ENCODE results near the gene AAMDC. TPM values are rescaled to one million over a fixed set of nuclear protein-coding genes. Genes with fewer than 3 reads are reported as not detected.
"Not testable (repeated sequence)": the region's sequence is repeated elsewhere in the genome, so short reads cannot be mapped to it uniquely, and the experiment has no call there.

Gene AAMDC
- total and polyA plus RNA-seq, 4 donors = 9.0 to 55.7 (median 27.5) TPM

DNA sequence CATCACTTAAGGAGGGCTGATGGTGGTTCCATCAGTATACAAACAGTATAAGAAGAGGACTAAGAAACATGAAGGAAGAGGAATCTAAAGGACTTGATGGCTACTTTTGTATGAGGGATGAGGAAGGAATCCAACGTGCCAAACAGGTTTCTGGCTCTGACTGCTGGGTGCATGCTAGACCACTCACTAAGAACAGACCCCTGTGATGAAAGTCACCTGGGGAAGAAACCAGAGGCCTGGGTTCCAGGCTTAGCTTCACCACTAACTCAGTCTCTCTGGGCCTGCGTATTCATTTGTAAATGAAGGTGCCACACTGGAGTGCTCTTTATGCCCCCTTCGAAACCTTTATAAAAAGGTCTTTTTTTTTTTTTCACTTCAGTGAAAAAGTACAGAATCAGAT is 55.1 kb downstream of the AAMDC start:
- Histone ChIP-seq H3K27me3 (ENCODE audit: control insufficient read depth, insufficient read depth, low read length) (no peaks in the 10 kb centered on the region), H3K4me3 (ENCODE audit: low read depth, low read length) (no peak overlapping the region), H3K36me3 (ENCODE audit: control insufficient read depth, insufficient read depth, low read length) (peaks cover 20% of the 10 kb centered on the region), H3K27ac (ENCODE audit: low read depth, low read length) (no peak overlapping the region), H3K9me3 (ENCODE audit: control insufficient read depth, insufficient read depth, low read length) (no peaks in the 10 kb centered on the region), H3K4me1 (ENCODE audit: control insufficient read depth, insufficient read depth, low read length) (no peaks in the 10 kb centered on the region)
- WGBS (ENCODE audit: insufficient coverage) = 17% methylated on average over 1 of the region's 3 CpGs
- no peak for DNase-seq (ENCODE audit: low read depth in 4 of 6, low spot score in 6 of 6)

GRCh38 chr11:77878247-77878646 is 57.3 kb downstream of the AAMDC start:
- peaks cover 27% of the 10 kb centered on the region for H3K36me3 ChIP-seq (ENCODE audit: control insufficient read depth, insufficient read depth, low read length)
- H3K4me3 ChIP-seq (ENCODE audit: low read depth, low read length); DNase-seq (ENCODE audit: low read depth in 4 of 6, low spot score in 6 of 6); H3K4me1 ChIP-seq (ENCODE audit: control insufficient read depth, insufficient read depth, low read length); H3K27me3 ChIP-seq (ENCODE audit: control insufficient read depth, insufficient read depth, low read length); H3K9me3 ChIP-seq (ENCODE audit: control insufficient read depth, insufficient read depth, low read length); H3K27ac ChIP-seq (ENCODE audit: low read depth, low read length): not testable (repeated sequence)
- WGBS (ENCODE audit: insufficient coverage) = 100% methylated on average over 2 of the region's 4 CpGs

DNA sequence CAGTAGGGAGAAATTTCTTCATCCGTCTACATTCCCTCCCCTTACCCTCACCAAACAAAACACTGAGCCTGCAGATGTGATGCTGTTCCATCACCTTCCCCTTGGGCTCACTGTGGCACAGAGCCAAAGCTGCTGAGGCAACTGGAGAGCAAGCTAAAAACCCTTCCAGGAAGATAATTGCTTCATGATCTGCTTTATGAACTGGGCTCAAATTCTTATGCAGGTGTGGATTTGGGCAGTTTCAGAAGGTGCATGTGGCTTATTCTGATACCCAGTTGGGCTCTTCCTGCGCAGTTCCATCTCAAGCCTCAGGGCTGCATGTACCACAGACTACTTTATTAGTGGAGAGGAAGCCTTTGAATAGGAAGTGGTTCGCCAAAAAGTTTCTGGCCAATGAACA is 58.3 kb downstream of the AAMDC start:
- H3K4me3 ChIP-seq (ENCODE audit: low read depth, low read length) = no peak overlapping the region
- no peak overlapping the region for H3K27ac ChIP-seq (ENCODE audit: low read depth, low read length)
- DNase-seq (ENCODE audit: low read depth in 4 of 6, low spot score in 6 of 6) = peak in 2 of 6 donors; percentile 18 to 88
- no peaks in the 10 kb centered on the region for H3K9me3 ChIP-seq (ENCODE audit: control insufficient read depth, insufficient read depth, low read length)
- no peaks in the 10 kb centered on the region for H3K27me3 ChIP-seq (ENCODE audit: control insufficient read depth, insufficient read depth, low read length)
- H3K36me3 ChIP-seq (ENCODE audit: control insufficient read depth, insufficient read depth, low read length) = peaks cover 31% of the 10 kb centered on the region
- H3K4me1 ChIP-seq (ENCODE audit: control insufficient read depth, insufficient read depth, low read length) = no peaks in the 10 kb centered on the region
- no CpG with 5 or more reads among the region's 3 CpGs for whole genome bisulfite sequencing (ENCODE audit: insufficient coverage)

GRCh38 chr11:77882396-77882795 is 61.5 kb downstream of the AAMDC start:
- no peaks in the 10 kb centered on the region for H3K27me3 ChIP-seq (ENCODE audit: control insufficient read depth, insufficient read depth, low read length)
- H3K36me3 ChIP-seq (ENCODE audit: control insufficient read depth, insufficient read depth, low read length) = peaks cover 36% of the 10 kb centered on the region
- no peak overlapping the region for H3K27ac ChIP-seq (ENCODE audit: low read depth, low read length)
- H3K9me3 ChIP-seq (ENCODE audit: control insufficient read depth, insufficient read depth, low read length) = no peaks in the 10 kb centered on the region
- WGBS (ENCODE audit: insufficient coverage) = 100% methylated on average over 1 of the region's 3 CpGs
- no peak for DNase-seq (ENCODE audit: low read depth in 4 of 6, low spot score in 6 of 6)
- no peak overlapping the region for H3K4me3 ChIP-seq (ENCODE audit: low read depth, low read length)
- no peaks in the 10 kb centered on the region for H3K4me1 ChIP-seq (ENCODE audit: control insufficient read depth, insufficient read depth, low read length)

GRCh38 chr11:77883775-77884174 is 62.8 kb downstream of the AAMDC start:
- Histone ChIP-seq H3K9me3 (ENCODE audit: control insufficient read depth, insufficient read depth, low read length) (no peaks in the 10 kb centered on the region), H3K27ac (ENCODE audit: low read depth, low read length) (no peak overlapping the region), H3K27me3 (ENCODE audit: control insufficient read depth, insufficient read depth, low read length) (no peaks in the 10 kb centered on the region), H3K4me3 (ENCODE audit: low read depth, low read length) (no peak overlapping the region), H3K4me1 (ENCODE audit: control insufficient read depth, insufficient read depth, low read length) (no peaks in the 10 kb centered on the region), H3K36me3 (ENCODE audit: control insufficient read depth, insufficient read depth, low read length) (peaks cover 27% of the 10 kb centered on the region)
- DNase-seq (ENCODE audit: low read depth in 4 of 6, low spot score in 6 of 6) = no peak
- 90% methylated on average over 3 of the region's 5 CpGs for WGBS (ENCODE audit: insufficient coverage)

- Histone ChIP-seq H3K4me1 (ENCODE audit: control insufficient read depth, insufficient read depth, low read length) (no peaks in the 10 kb centered on the region), H3K27me3 (ENCODE audit: control insufficient read depth, insufficient read depth, low read length) (no peaks in the 10 kb centered on the region), H3K27ac (ENCODE audit: low read depth, low read length) (no peak overlapping the region), H3K4me3 (ENCODE audit: low read depth, low read length) (no peak overlapping the region), H3K36me3 (ENCODE audit: control insufficient read depth, insufficient read depth, low read length) (peaks cover 26% of the 10 kb centered on the region), H3K9me3 (ENCODE audit: control insufficient read depth, insufficient read depth, low read length) (no peaks in the 10 kb centered on the region)
- WGBS (ENCODE audit: insufficient coverage) = 77% methylated on average over 4 of the region's 6 CpGs
- DNase-seq (ENCODE audit: low read depth in 4 of 6, low spot score in 6 of 6) = peak in 1 of 6 donors; percentile 23
These were observed 63.4 kb downstream of the AAMDC start for GRCh38 chr11:77884186-77884828.

DNA sequence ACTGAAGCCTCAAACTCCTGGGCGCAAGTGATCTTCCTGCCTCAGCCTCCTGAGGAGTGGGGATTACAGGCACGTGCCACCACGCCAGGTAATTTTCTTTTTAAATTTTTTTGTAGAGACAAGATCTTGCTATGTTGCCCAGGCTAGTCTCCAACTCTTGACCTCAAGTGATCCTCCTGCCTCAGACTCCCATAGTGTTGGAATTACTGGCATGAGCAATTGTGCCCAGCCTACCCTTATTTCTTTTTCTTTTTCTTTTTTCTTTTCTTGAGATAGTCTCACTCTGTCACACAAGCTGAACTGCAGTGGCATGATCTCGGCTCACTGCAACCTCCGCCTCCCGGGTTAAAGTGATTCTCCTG is 63.9 kb downstream of the AAMDC start:
- no peak overlapping the region for H3K27ac ChIP-seq (ENCODE audit: low read depth, low read length)
- 90% methylated on average over 2 of the region's 6 CpGs for WGBS (ENCODE audit: insufficient coverage)
- H3K4me3 ChIP-seq (ENCODE audit: low read depth, low read length) = no peak overlapping the region
- no peak for DNase-seq (ENCODE audit: low read depth in 4 of 6, low spot score in 6 of 6)
- no peaks in the 10 kb centered on the region for H3K9me3 ChIP-seq (ENCODE audit: control insufficient read depth, insufficient read depth, low read length)
- H3K27me3 ChIP-seq (ENCODE audit: control insufficient read depth, insufficient read depth, low read length) = no peaks in the 10 kb centered on the region
- no peaks in the 10 kb centered on the region for H3K4me1 ChIP-seq (ENCODE audit: control insufficient read depth, insufficient read depth, low read length)
- H3K36me3 ChIP-seq (ENCODE audit: control insufficient read depth, insufficient read depth, low read length) = peaks cover 26% of the 10 kb centered on the region

- H3K27me3 ChIP-seq (ENCODE audit: control insufficient read depth, insufficient read depth, low read length) = no peaks in the 10 kb centered on the region
- WGBS (ENCODE audit: insufficient coverage) = 97% methylated on average over 13 of the region's 18 CpGs
- H3K27ac ChIP-seq (ENCODE audit: low read depth, low read length) = no peak overlapping the region
- peaks cover 26% of the 10 kb centered on the region for H3K36me3 ChIP-seq (ENCODE audit: control insufficient read depth, insufficient read depth, low read length)
- no peaks in the 10 kb centered on the region for H3K9me3 ChIP-seq (ENCODE audit: control insufficient read depth, insufficient read depth, low read length)
- H3K4me3 ChIP-seq (ENCODE audit: low read depth, low read length) = no peak overlapping the region
- peak in 1 of 6 donors; percentile 47 for DNase-seq (ENCODE audit: low read depth in 4 of 6, low spot score in 6 of 6)
- H3K4me1 ChIP-seq (ENCODE audit: control insufficient read depth, insufficient read depth, low read length) = no peaks in the 10 kb centered on the region
These were observed 65.5 kb downstream of the AAMDC start for GRCh38 chr11:77886401-77886800.

GRCh38 chr11:77889045-77889444 is 68.1 kb downstream of the AAMDC start:
- no CpG with 5 or more reads among the region's 5 CpGs for WGBS (ENCODE audit: insufficient coverage)
- H3K27ac ChIP-seq (ENCODE audit: low read depth, low read length); H3K4me3 ChIP-seq (ENCODE audit: low read depth, low read length); H3K27me3 ChIP-seq (ENCODE audit: control insufficient read depth, insufficient read depth, low read length); H3K4me1 ChIP-seq (ENCODE audit: control insufficient read depth, insufficient read depth, low read length); DNase-seq (ENCODE audit: low read depth in 4 of 6, low spot score in 6 of 6); H3K9me3 ChIP-seq (ENCODE audit: control insufficient read depth, insufficient read depth, low read length): not testable (repeated sequence)
- peaks cover 18% of the 10 kb centered on the region for H3K36me3 ChIP-seq (ENCODE audit: control insufficient read depth, insufficient read depth, low read length)

DNA sequence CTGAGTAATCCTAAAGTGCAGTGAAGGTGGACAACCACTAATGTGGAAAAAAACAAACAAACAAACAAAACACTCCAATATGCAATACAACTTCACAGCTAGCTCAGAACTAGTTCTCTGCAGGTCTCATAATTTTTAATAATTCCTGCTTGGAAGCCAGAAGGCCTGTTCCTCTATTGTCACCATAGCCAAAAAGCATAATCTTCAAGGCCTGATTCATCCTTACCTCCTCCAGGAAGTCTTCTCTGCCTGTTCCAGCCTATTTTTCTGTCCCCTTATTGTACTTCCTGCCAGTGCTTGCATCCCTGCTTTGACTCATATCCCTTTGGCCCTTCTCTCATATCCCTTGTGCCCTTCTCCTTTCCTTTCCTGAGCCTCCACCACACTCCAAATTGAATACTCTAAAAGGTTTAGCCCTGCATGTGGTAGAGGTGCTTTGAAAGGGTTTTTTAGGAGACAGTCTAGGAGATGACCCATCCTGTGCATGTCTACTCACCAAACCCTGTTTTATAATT is 69.2 kb downstream of the AAMDC start:
- not testable (repeated sequence) for H3K27me3 ChIP-seq (ENCODE audit: control insufficient read depth, insufficient read depth, low read length); DNase-seq (ENCODE audit: low read depth in 4 of 6, low spot score in 6 of 6); H3K4me3 ChIP-seq (ENCODE audit: low read depth, low read length); H3K4me1 ChIP-seq (ENCODE audit: control insufficient read depth, insufficient read depth, low read length); H3K9me3 ChIP-seq (ENCODE audit: control insufficient read depth, insufficient read depth, low read length); H3K27ac ChIP-seq (ENCODE audit: low read depth, low read length)
- peaks cover 14% of the 10 kb centered on the region for H3K36me3 ChIP-seq (ENCODE audit: control insufficient read depth, insufficient read depth, low read length)

Measured in spinal cord (tissue), 10 donors.